HG03196 (cell line): ENCODE measurements around the gene HMCN2.

ENCODE experiments used
- ATAC-seq: cut with Tn5 transposase; IDR thresholded peaks from one replicate; pipeline ENCODE4 v1.9.1; 2021; ENCODE audit not compliant: unreplicated experiment

The HMCN2 gene

GRCh38 chr9:130478736-130479575, 213.4 kb downstream of the HMCN2 start:
- no peak for ATAC-seq

GRCh38 chr9:130479587-130479986, 214.0 kb downstream of the HMCN2 start:
- no peak for ATAC-seq

DNA sequence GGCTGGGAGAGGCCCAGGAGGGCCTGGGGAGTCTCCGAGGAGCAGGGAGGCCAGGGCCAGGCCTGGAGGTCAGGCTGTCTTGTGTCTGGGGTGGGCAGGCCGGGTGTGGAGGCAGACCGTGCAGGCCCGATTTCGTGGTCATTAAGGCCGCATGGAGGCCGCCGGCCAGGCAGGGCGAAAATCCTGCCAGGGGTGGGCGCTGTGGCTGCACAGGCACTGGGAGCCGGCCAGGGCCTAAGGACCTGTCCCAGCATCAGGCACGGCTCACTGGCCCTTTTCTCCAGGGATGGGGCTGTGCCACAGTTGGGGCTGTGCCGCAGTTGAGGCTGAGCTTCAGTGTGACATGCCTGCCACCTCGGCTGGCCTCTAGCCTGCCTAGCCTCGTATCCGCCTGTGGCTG, 215.1 kb downstream of the HMCN2 start:
- no peak for ATAC-seq

DNA sequence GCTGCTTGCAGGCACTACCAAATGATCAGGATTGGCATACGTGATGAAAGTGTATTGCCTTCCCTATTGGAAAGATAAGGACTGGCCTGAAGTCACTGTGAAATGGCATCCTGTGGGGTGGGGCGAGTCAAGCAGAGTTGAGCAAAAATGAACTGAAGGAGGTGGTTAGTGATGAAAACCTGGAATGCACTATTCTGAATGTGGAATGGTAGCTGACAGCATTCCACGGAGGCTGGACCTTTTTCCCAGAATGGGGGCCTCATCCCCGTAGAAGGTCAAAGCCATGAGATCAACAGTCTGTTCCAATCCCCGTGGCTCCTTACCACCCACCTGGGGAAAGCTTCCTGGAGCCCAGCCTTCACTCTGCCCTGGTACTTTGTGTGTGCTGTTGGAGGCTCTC, 216.9 kb downstream of the HMCN2 start:
- ATAC-seq = no peak

DNA sequence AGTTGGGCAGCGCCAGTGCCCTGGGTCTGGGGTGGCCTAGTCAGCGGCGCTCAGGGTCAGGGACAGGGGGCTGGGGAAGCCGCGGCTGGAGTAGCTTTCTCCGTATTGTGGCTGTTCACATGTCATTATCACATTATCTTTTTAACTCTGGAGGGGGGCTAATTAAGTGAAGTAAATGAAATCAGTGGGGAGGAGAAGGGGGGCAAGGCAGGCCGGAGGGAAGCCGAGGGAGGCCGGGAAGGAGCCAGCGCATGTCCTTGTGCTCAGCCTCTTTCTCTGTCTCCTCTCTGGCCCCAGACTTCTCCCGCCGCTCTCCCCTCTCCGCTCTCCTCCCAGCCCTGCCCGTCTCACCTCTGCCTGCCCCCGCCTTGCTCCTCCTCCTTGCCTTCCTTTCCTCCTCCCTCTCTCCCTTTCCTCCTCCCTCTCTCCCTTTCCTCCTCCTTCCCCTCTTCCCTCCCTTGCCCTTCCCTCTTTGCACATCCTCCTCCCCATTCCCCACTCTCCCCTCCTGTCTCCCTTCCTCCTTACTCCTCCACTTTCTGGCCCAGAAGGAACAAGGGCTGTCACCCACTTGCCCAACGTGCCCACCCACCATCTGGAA, 217.9 kb downstream of the HMCN2 start:
- ATAC-seq = no peak
